Thyroid gland (tissue), 4 donors: ENCODE measurements around the gene RASSF7.

ENCODE experiments used
- POLR2A ChIP-seq, 2 donors: fragments of 450-650 bp; IDR thresholded peaks; one replicate each; pipeline ENCODE4 v1.6.1; 2017; ENCODE audit warnings: antibody characterized with exemption in 2 of 2, mild to moderate bottlenecking in 2 of 2, moderate library complexity in 1 of 2
- TF ChIP-seq, protein P1 (sequence below), 6 experiments: fragments of 200-600 bp in 3 of 6; fragments of 450-650 bp in 3 of 6; sonication (generic) in 3 of 6; IDR thresholded peaks; one replicate each; pipeline ENCODE4 v1.5.1; 2016 to 2019; ENCODE audit warnings: antibody characterized with exemption in 6 of 6, mild to moderate bottlenecking in 2 of 6, inconsistent platforms in 1 of 6, moderate library complexity in 1 of 6

DNA sequence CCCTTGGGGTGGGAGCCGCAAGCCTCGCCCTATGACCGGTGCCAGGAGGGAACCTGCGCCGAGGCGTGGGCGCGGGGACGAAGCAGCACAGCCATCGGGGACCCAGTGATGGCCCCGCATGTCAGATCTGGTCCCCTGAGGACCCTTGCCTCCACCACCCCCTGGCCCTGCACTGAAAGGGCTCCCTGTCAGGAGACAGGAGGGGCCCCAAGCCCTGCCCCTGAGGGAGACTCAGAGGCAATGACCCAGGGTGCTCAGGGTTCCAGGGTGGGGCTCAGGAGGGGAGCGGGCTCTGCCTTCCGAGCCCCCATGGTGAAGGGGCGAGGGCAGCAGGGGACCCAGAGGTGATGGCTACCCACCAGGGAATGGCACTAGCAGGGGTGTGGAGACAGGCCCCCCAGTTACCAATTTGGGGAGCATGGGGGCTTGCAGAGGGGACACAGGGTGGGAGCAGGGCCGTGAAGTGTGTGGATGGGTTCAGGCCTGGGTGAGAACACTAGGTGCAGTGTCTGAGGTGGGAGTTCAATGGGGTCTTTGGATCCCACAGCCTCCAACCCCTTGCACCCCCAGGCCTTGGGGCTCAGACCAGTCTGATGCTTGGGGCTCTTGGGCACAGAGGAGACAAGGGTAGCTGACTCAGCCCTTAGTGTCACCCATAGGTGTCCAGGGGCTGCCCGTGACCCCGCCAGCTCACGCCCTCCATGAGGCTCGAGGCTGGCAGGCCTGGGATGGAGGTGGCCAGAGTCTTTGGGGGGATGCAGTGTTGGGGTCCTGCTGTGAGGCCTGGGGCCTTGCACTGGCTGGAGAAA is 22.9 kb upstream of the RASSF7 start:
- TF ChIP-seq, protein P1, sequence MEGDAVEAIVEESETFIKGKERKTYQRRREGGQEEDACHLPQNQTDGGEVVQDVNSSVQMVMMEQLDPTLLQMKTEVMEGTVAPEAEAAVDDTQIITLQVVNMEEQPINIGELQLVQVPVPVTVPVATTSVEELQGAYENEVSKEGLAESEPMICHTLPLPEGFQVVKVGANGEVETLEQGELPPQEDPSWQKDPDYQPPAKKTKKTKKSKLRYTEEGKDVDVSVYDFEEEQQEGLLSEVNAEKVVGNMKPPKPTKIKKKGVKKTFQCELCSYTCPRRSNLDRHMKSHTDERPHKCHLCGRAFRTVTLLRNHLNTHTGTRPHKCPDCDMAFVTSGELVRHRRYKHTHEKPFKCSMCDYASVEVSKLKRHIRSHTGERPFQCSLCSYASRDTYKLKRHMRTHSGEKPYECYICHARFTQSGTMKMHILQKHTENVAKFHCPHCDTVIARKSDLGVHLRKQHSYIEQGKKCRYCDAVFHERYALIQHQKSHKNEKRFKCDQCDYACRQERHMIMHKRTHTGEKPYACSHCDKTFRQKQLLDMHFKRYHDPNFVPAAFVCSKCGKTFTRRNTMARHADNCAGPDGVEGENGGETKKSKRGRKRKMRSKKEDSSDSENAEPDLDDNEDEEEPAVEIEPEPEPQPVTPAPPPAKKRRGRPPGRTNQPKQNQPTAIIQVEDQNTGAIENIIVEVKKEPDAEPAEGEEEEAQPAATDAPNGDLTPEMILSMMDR (IDR thresholded peaks at IDR 0.05): no peak
- TF ChIP-seq POLR2A (IDR thresholded peaks at IDR 0.05): no peak
